Vagina (tissue), 2 donors: ENCODE measurements around the gene WDFY1. TPM values are rescaled to one million over a fixed set of nuclear protein-coding genes. Genes with fewer than 3 reads are reported as not detected.
"Not testable (repeated sequence)": the region's sequence is repeated elsewhere in the genome, so short reads cannot be mapped to it uniquely, and the experiment has no call there.

Experiments used
- DNase-seq, 2 donors: peaks; one replicate each; pipeline ENCODE4 v3.0.0-alpha.2; 2017; ENCODE audit errors: extremely low spot score in 2 of 2
- H3K27ac ChIP-seq: fragments of 200-600 bp; sonication (generic); one replicate; pipeline ENCODE4 v1.5.1; 2019
- H3K27me3 ChIP-seq: fragments of 200-600 bp; sonication (generic); one replicate; pipeline ENCODE4 v1.5.1; 2019
- H3K36me3 ChIP-seq, 2 donors: fragments of 200-600 bp; sonication (generic); one replicate each; pipeline ENCODE4 v1.5.1; 2017 to 2019
- H3K4me1 ChIP-seq: fragments of 200-600 bp; sonication (generic); one replicate; pipeline ENCODE4 v1.5.1; 2019
- H3K4me3 ChIP-seq, 2 donors: fragments of 200-600 bp; sonication (generic); 1 replicate in 1 of 2; 2 replicates in 1 of 2; pipeline ENCODE4 v1.5.1; 2016 to 2019
- H3K9me3 ChIP-seq: fragments of 200-600 bp; sonication (generic); one replicate; pipeline ENCODE4 v1.5.1; 2019
- POLR2A ChIP-seq, 2 donors: fragments of 450-650 bp; IDR thresholded peaks; one replicate each; pipeline ENCODE4 v1.6.1; 2017; ENCODE audit warnings: antibody characterized with exemption in 2 of 2, mild to moderate bottlenecking in 2 of 2, moderate library complexity in 2 of 2
- POLR2AphosphoS5 ChIP-seq, 2 donors: sonication (generic); formaldehyde crosslinking; IDR thresholded peaks; one replicate each; pipeline ENCODE4 v1.9.0; 2017; ENCODE audit warnings: antibody characterized with exemption in 2 of 2, mild to moderate bottlenecking in 2 of 2, low read depth in 1 of 2; ENCODE audit not compliant: insufficient read depth in 1 of 2
- intact Hi-C: fragments of 100-400 bp; cut with DNase I; formaldehyde crosslinking; loops from one replicate; pipeline ENCODE4 v1.15.1; 2023
- total RNA-seq: library from RNA; depleted of rRNA; stranded (reverse); fragments of >200 nt; gene quantifications from one replicate; pipeline ENCODE4 v1.2.3, GENCODE V29; 2016
- TF ChIP-seq, protein P1 (sequence below), 3 experiments: fragments of 450-650 bp in 2 of 3; fragments of 200-600 bp in 1 of 3; sonication (generic) in 1 of 3; IDR thresholded peaks; one replicate each; pipeline ENCODE4 v1.5.1; 2017 to 2019; ENCODE audit warnings: antibody characterized with exemption in 3 of 3, mild to moderate bottlenecking in 2 of 3, moderate library complexity in 2 of 3

The WDFY1 gene
- total RNA-seq, 1 donor from 2014 or later: 44.2 TPM

DNA sequence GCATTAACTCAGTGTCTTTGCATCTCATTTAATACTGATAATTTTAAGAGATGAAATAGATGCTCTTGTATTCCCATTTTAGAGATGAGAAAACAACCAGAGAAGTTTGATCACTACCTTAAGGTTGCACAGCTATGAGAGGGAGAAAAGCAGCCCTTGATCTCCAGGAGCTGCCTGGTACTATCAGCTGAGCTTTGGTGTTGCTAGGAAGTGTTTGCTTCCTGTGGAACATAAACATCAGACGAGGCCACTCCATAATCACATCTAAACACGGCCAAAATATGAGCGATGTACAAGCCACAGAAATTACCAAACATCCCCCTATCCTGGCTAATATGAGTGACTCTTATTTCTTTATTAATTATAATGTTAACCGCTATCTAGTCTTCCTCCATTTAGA is 620 bp upstream of the WDFY1 start:
- TF ChIP-seq POLR2A (IDR thresholded peaks at IDR 0.05) (no peak), POLR2AphosphoS5 (IDR thresholded peaks at IDR 0.05; ENCODE audit: insufficient read depth in 1 of 2, low read depth in 1 of 2) (no peak)
- TF ChIP-seq, protein P1, sequence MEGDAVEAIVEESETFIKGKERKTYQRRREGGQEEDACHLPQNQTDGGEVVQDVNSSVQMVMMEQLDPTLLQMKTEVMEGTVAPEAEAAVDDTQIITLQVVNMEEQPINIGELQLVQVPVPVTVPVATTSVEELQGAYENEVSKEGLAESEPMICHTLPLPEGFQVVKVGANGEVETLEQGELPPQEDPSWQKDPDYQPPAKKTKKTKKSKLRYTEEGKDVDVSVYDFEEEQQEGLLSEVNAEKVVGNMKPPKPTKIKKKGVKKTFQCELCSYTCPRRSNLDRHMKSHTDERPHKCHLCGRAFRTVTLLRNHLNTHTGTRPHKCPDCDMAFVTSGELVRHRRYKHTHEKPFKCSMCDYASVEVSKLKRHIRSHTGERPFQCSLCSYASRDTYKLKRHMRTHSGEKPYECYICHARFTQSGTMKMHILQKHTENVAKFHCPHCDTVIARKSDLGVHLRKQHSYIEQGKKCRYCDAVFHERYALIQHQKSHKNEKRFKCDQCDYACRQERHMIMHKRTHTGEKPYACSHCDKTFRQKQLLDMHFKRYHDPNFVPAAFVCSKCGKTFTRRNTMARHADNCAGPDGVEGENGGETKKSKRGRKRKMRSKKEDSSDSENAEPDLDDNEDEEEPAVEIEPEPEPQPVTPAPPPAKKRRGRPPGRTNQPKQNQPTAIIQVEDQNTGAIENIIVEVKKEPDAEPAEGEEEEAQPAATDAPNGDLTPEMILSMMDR (IDR thresholded peaks at IDR 0.05): no peak
- H3K27ac ChIP-seq: no peak overlapping the region
- H3K36me3 ChIP-seq: no peaks in the 10 kb centered on the region
- H3K27me3 ChIP-seq: no peaks in the 10 kb centered on the region
- H3K4me3 ChIP-seq: peak overlapping the region; percentile 95 to 98
- no peak for DNase-seq
- peaks cover 34% of the 10 kb centered on the region for H3K4me1 ChIP-seq
- intact Hi-C loops: no loop called here
- no peaks in the 10 kb centered on the region for H3K9me3 ChIP-seq

DNA sequence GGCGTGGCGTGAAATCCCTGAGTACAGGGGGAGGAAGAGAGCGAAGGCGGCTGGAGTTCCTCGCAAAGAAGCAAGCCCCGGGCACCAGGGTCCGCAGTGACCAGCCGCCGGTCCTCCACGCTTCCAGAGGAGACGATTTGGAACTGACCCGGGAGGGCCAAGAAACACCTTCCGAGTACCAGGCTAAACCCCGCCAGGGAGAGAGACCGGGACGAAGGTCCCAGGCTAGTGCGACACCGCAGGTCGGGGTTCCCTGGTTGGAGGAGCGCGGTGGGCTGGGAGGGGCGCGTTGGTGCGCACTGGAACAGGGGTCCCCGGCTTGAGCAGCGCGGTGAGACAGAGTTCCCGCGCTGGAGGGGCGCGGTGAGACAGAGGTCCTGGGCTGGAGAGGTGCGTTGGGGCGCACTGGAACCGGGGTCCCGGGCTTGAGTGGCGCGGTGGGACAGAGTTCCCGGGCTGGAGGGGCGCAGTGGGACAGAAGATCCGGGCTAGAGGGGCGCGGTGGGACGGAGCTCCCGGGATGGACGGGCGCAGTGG is 901 bp downstream of the WDFY1 start:
- Histone ChIP-seq H3K9me3 (no peaks in the 10 kb centered on the region), H3K27ac (peak overlapping the region; percentile 96), H3K27me3 (no peaks in the 10 kb centered on the region), H3K4me1 (peaks cover 48% of the 10 kb centered on the region), H3K36me3 (no peaks in the 10 kb centered on the region), H3K4me3 (peak overlapping the region; percentile 95 to 98)
- peak in 1 of 2 donors; percentile 19 for TF ChIP-seq POLR2AphosphoS5 (IDR thresholded peaks at IDR 0.05; ENCODE audit: insufficient read depth in 1 of 2, low read depth in 1 of 2)
- TF ChIP-seq POLR2A (IDR thresholded peaks at IDR 0.05): no peak
- no peak for DNase-seq
- intact Hi-C loops: no loop called here

DNA sequence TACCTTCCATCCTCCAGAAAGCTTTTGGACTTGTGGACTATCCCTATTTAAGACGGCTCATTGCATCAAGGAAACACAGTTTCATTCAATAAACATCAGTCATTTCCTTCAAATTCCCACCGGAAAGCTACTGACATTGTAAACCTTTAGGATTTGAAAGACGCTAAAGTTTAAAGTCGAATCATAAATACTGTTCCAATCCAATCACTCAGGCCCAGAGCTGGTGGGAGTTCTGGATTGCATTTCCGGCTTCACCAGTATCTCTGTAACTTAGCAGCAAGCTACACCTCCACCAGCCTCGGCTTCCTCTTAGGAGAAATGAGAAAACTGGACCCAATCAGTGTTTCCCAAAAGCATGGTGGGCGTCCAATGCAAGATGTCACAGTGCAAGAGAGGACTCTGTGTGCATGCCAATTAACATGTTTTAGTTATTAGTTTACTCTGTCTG is 1.6 kb downstream of the WDFY1 start:
- DNase-seq: no peak
- Histone ChIP-seq H3K4me3 (peak overlapping the region; percentile 95 to 98), H3K36me3 (no peaks in the 10 kb centered on the region), H3K9me3 (no peaks in the 10 kb centered on the region), H3K27me3 (no peaks in the 10 kb centered on the region), H3K27ac (peak overlapping the region; percentile 96), H3K4me1 (peaks cover 48% of the 10 kb centered on the region)
- intact Hi-C loops: no loop called here
- no peak for TF ChIP-seq POLR2A (IDR thresholded peaks at IDR 0.05)
- TF ChIP-seq POLR2AphosphoS5 (IDR thresholded peaks at IDR 0.05; ENCODE audit: insufficient read depth in 1 of 2, low read depth in 1 of 2): no peak
- TF ChIP-seq, protein P1 (IDR thresholded peaks at IDR 0.05): no peak

DNA sequence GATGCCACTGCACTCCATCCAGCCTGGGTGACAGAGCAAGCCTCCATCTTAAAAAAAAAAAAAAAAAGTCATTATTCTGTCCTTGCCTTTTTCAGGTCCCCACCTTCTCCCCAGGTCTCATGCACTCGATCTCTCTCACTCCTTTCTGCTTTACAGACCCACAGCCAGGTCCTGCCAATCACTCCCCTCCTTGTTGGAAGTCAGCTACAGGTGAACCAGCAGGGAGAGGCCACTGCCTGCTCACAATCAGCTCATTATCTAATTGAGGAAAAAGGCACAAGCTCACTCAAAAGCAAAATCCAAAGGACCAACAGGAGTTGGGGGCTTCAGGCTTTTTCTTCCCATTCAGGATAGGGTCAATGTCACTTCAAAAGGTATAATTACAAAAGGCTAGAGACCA is 2.0 kb downstream of the WDFY1 start:
- DNase-seq: no peak
- no peaks in the 10 kb centered on the region for H3K9me3 ChIP-seq
- no peaks in the 10 kb centered on the region for H3K27me3 ChIP-seq
- TF ChIP-seq POLR2A (IDR thresholded peaks at IDR 0.05) (no peak), POLR2AphosphoS5 (IDR thresholded peaks at IDR 0.05; ENCODE audit: insufficient read depth in 1 of 2, low read depth in 1 of 2) (no peak)
- TF ChIP-seq, protein P1 (IDR thresholded peaks at IDR 0.05): no peak
- H3K27ac ChIP-seq: peak overlapping the region; percentile 96
- peak overlapping the region; percentile 95 to 98 for H3K4me3 ChIP-seq
- intact Hi-C loops: no loop called here
- peaks cover 48% of the 10 kb centered on the region for H3K4me1 ChIP-seq
- H3K36me3 ChIP-seq: no peaks in the 10 kb centered on the region

DNA sequence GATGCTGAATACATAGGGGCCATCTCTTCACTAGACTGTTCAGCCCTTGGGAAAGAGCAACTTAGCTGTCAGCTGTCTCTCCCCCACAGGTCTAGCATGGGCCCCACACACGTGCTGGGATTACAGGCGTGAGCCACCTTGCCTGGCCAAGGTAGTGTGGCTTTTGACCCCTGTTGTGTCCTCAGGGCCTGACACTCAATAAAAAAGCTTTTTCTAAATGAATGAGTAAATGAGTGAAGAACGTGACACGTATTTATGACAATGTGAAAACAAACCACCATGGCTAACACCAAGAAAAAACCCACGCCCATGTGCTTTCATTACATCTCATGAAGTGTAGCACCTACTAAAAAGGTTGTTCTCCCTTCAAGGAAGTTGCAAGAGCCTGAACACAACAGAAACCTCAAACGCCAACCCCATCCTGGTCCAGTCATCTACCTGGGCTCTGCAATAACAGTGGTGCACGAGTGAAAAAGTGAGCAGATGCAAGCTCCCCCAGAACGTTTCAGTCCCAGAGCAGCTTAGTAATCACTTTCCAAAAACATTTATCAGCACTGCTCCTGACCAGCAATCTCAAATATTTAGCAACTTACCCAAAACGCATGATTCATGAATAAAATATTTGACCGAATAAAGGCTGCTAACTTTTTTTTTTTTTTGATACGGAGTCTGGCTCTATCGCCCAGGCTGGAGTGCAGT is 3.4 kb downstream of the WDFY1 start:
- DNase-seq: no peak
- no peaks in the 10 kb centered on the region for H3K36me3 ChIP-seq
- TF ChIP-seq, protein P1 (IDR thresholded peaks at IDR 0.05): no peak
- H3K27ac ChIP-seq: no peak overlapping the region
- peaks cover 61% of the 10 kb centered on the region for H3K4me1 ChIP-seq
- intact Hi-C loops: no loop called here
- no peak overlapping the region for H3K4me3 ChIP-seq
- no peaks in the 10 kb centered on the region for H3K9me3 ChIP-seq
- H3K27me3 ChIP-seq: no peaks in the 10 kb centered on the region

DNA sequence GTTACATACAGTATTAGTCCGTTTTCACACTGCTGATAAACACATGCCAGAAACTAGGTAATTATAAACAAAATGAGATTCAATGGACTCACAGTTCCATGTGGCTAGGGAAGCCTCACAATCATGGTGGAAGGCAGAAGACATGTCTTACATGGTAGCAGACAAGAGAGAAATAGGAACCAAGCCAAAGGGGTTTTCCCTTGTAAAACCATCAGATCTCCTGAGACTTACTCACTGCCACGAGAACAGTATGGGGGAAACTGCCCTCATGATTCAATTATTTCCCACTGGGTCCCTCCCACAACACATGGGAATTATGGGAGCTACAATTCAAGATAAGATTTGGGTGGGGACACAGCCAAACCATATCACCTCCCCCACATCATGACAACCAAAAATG is 5.7 kb downstream of the WDFY1 start:
- H3K9me3 ChIP-seq, H3K4me3 ChIP-seq, H3K36me3 ChIP-seq, H3K27me3 ChIP-seq, intact Hi-C loops, H3K27ac ChIP-seq, DNase-seq: not testable (repeated sequence)
- H3K4me1 ChIP-seq: peaks cover 76% of the 10 kb centered on the region
